Body of pancreas (tissue), 4 donors: ENCODE results near the gene GPC2. TPM values are rescaled to one million over a fixed set of nuclear protein-coding genes. Genes with fewer than 3 reads are reported as not detected.
A peak's percentile ranks its signal among the peaks of the same experiment; 100 is the strongest.

Experiments
- ATAC-seq: fragments of 150-250 bp; one replicate; pipeline ENCODE4 v1.9.1; 2016
- DNase-seq, 4 donors: peaks; one replicate each; pipeline ENCODE4 v3.0.0-alpha.2; 2019
- H3K27ac ChIP-seq, 4 donors: fragments of 200-600 bp; sonication (generic); 1 replicate in 3 of 4; 2 replicates in 1 of 4; pipeline versions ENCODE4 v1.5.1 to v1.6.1; 2016 to 2019; ENCODE audit warnings: mild to moderate bottlenecking in 1 of 4, mixed read lengths in 1 of 4, moderate library complexity in 1 of 4
- H3K27me3 ChIP-seq, 2 donors: fragments of 200-600 bp; sonication (generic); one replicate each; pipeline ENCODE4 v1.6.0; 2016; ENCODE audit warnings: mild to moderate bottlenecking in 1 of 2
- H3K36me3 ChIP-seq, 2 donors: fragments of 200-600 bp; sonication (generic); replicated peaks in 1 of 2; 2 replicates each; pipeline ENCODE4 v1.5.1; 2016; ENCODE audit warnings: low read depth in 2 of 2; ENCODE audit not compliant: insufficient read depth in 1 of 2
- H3K4me1 ChIP-seq: fragments of 200-600 bp; sonication (generic); one replicate; pipeline ENCODE4 v1.6.0; 2016
- H3K4me3 ChIP-seq, 2 donors: fragments of 200-600 bp; sonication (generic); 1 replicate in 1 of 2; 2 replicates in 1 of 2; pipeline ENCODE4 v1.5.1; 2016 to 2019
- H3K9me3 ChIP-seq, 3 donors: fragments of 200-600 bp; sonication (generic); 1 replicate in 2 of 3; 2 replicates in 1 of 3; pipeline ENCODE4 v1.5.1; 2016
- POLR2A ChIP-seq, 3 donors: fragments of 450-650 bp; IDR thresholded peaks; one replicate each; pipeline ENCODE4 v1.6.1; 2016; ENCODE audit warnings: antibody characterized with exemption in 3 of 3, mild to moderate bottlenecking in 2 of 3
- WGBS, 2 donors: methylation state at CpG; one replicate each; pipeline ENCODE4 v1.1.5; 2017; 5-methylcytosine and 5-hydroxymethylcytosine counted together
- intact Hi-C: fragments of 100-400 bp; cut with DNase I; formaldehyde crosslinking; loops from one replicate; pipeline ENCODE4 v1.15.1; 2023
- total RNA-seq, 2 donors: library from RNA; depleted of rRNA; stranded (reverse); fragments of >200 nt; gene quantifications; one replicate each; pipeline ENCODE4 v1.1.0, GENCODE V29; 2016
- TF ChIP-seq, protein P1 (sequence below), 7 experiments: fragments of 450-650 bp in 4 of 7; fragments of 200-600 bp in 3 of 7; sonication (generic) in 3 of 7; IDR thresholded peaks; one replicate each; pipeline ENCODE4 v1.5.1; 2016 to 2019; ENCODE audit warnings: antibody characterized with exemption in 7 of 7

The GPC2 gene
- total RNA-seq, 2 donors from 2014 or later: 0.99 to 1.6 TPM

DNA sequence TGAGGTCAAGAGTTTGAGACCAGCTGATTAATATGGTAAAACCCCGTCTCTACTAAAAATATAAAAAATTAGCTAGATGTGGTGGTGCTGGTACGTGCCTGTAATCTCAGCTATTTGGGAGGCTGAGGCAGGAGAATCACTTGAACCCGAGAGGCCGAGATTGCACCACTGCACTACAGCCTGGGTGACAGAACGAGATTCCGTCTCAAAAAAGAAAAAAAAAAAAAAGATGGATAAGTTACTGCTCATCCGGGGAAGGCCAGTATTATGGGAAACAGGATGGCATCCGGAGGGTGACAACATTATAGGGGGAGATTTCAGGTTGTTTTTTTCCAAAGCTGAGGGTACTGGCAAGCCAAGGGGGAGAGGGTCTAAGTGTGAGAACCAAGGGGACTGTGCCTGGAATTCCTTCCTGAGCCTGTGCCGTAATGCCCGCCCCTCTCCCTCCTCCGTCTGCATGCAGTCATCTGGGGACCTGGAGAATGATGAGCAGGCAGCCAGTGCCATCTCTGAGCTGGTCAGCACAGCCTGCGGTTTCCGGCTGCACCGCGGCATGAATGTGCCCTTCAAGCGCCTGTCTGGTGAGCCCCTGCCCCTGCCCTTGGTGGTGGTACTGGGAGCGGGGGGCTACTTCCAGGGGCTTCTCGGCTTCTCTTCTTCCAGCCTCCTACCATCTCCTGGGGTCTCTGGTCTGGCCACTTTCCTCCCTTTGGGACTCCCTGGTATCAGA, 24.1 kb downstream of the GPC2 start:
- Histone ChIP-seq H3K4me1 (peaks cover 28% of the 10 kb centered on the region), H3K27ac (no peak overlapping the region), H3K9me3 (no peaks in the 10 kb centered on the region), H3K27me3 (no peaks in the 10 kb centered on the region), H3K36me3 (peaks cover 0 to 2% of the 10 kb centered on the region in 2 donors), H3K4me3 (no peak overlapping the region)
- 90 to 93% methylated on average over 13 to 18 of the region's 18 CpGs for WGBS, 2 donors
- intact Hi-C loops: no loop called here
- ATAC-seq (no peak), DNase-seq (no peak)
- TF ChIP-seq, protein P1, sequence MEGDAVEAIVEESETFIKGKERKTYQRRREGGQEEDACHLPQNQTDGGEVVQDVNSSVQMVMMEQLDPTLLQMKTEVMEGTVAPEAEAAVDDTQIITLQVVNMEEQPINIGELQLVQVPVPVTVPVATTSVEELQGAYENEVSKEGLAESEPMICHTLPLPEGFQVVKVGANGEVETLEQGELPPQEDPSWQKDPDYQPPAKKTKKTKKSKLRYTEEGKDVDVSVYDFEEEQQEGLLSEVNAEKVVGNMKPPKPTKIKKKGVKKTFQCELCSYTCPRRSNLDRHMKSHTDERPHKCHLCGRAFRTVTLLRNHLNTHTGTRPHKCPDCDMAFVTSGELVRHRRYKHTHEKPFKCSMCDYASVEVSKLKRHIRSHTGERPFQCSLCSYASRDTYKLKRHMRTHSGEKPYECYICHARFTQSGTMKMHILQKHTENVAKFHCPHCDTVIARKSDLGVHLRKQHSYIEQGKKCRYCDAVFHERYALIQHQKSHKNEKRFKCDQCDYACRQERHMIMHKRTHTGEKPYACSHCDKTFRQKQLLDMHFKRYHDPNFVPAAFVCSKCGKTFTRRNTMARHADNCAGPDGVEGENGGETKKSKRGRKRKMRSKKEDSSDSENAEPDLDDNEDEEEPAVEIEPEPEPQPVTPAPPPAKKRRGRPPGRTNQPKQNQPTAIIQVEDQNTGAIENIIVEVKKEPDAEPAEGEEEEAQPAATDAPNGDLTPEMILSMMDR (IDR thresholded peaks at IDR 0.05): no peak

DNA sequence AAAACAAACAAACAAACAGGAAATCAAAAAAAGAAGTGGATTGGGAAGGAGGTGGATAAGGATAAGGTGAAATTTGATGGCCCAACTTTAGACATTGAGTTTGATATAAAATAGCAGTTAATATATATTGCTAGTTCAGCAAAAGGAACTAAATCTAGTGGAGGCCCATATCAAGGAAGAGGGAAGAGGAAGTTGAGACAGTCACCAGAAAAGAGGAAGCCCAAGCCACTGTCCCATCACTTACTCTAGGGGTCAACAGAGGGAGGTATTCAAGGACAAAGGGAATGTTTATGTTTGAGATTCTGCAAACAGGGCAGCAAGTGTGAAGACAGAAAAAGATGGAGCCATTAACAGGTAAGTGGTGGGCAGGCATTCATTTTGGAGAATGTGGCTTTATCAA, 24.8 kb downstream of the GPC2 start:
- H3K27me3 ChIP-seq: no peaks in the 10 kb centered on the region

DNA sequence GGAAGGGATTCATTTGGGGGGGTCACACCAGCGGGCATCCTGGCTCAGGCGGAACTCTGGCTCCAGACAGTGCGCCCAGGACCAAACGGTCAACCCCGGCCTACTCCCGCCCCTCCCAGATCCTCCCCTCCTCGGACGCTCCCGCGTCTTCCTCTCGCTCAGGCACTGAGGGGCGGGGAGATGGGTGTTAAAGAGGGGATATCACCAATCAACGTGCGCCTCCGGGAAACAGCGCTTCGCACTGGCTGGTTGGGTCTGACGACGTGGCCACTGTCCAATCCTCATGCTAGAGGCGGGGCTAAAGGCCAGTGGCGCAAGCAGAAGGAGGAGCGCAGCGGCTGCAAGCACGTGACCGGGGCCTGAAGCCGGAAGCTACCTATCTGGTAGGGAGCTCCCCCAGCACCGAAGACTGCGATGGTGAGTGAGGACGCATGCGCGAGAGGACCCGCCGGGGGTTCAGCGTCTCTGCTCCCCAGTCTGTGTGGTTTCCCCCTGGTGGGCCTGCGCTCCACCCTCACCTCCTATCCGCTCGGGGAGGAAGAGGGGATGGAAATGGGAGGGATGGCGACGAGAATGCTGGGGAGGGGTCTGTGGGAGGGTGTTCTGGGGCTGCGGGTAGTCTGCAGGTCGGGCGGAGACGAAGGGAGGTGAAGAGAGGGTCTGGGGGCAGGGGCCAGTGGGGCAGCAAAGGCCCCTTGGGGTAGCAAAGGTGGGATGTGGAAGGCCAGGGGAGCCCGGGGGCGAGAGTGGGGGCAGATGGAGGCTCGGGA, 28.4 kb downstream of the GPC2 start, which contains the start of gene LAMTOR4:
LAMTOR4 (plus strand) TSS at position 360 of the 770 bp plus-strand sequence; CDS start at position 415, 55 bp downstream.
- intact Hi-C loops: no loop called here
- Histone ChIP-seq H3K9me3 (no peaks in the 10 kb centered on the region), H3K27ac (peak within 1 kb of the TSS; percentile 48 to 87 (median 73)), H3K36me3 (peaks cover 0 to 2% of the 10 kb centered on the region in 2 donors), H3K27me3 (no peaks in the 10 kb centered on the region), H3K4me3 (peak within 1 kb of the TSS; percentile 15 to 96), H3K4me1 (peaks cover 17% of the 10 kb centered on the region)
- TF ChIP-seq, protein P1 (IDR thresholded peaks at IDR 0.05): peak in 1 of 7 experiments; percentile 6
- TF ChIP-seq POLR2A (IDR thresholded peaks at IDR 0.05): peak; percentile 54 to 80 (median 75)
- 0 to 1% methylated on average over 17 to 46 of the region's 46 CpGs for WGBS, 2 donors
- peak; percentile 100 for ATAC-seq
- peak; percentile 99 for DNase-seq

More for the DNA sequence above, 24.8 kb downstream of the GPC2 start:
- DNase-seq (no peak), ATAC-seq (no peak)
- no peak for TF ChIP-seq POLR2A (IDR thresholded peaks at IDR 0.05)
- TF ChIP-seq, protein P1 (IDR thresholded peaks at IDR 0.05): no peak
- Histone ChIP-seq H3K36me3 (peaks cover 0 to 2% of the 10 kb centered on the region in 2 donors), H3K9me3 (no peaks in the 10 kb centered on the region), H3K4me3 (no peak overlapping the region), H3K4me1 (peaks cover 26% of the 10 kb centered on the region), H3K27ac (no peak overlapping the region)
- intact Hi-C loops: no loop called here

DNA sequence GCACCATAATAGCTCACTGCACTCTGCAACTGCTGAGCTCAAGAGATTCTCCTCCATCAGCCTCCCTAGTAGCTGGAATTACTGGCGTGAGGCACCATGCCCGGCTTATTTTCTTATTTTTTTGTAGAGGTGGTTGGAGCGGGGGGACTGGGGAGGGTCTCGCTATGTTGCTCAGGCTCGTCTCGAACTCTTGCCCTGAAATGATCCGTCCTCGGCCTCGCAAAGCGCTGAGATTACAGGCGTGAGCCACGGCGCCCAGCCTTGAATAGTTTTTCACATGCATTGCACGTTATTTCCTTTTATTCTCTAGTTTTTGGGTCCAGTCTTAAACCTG, 29.0 kb downstream of the GPC2 start:
- TF ChIP-seq, protein P1 (IDR thresholded peaks at IDR 0.05): no peak
- intact Hi-C loops: no loop called here
- Histone ChIP-seq H3K27me3 (no peaks in the 10 kb centered on the region), H3K4me1 (peaks cover 17% of the 10 kb centered on the region), H3K36me3 (no peaks in the 10 kb centered on the region), H3K27ac (peak overlapping the region; percentile 32 to 87 (median 60)), H3K4me3 (no peak overlapping the region), H3K9me3 (no peaks in the 10 kb centered on the region)
- ATAC-seq: no peak
- no peak for DNase-seq
- 6 to 9% methylated on average over 14 of the region's 14 CpGs for WGBS, 2 donors
